NCI-H524 (cell line): Measurements from ENCODE around the gene RAD50.
A peak's percentile ranks its signal among the peaks of the same experiment; 100 is the strongest.
"Not testable (repeated sequence)": the region's sequence is repeated elsewhere in the genome, so short reads cannot be mapped to it uniquely, and the experiment has no call there.

ENCODE experiments used
- DNase-seq, 2 experiments: peaks; one replicate each; lab custom pipeline; 2025; lab: John Stamatoyannopoulos, UW

Gene RAD50

DNA sequence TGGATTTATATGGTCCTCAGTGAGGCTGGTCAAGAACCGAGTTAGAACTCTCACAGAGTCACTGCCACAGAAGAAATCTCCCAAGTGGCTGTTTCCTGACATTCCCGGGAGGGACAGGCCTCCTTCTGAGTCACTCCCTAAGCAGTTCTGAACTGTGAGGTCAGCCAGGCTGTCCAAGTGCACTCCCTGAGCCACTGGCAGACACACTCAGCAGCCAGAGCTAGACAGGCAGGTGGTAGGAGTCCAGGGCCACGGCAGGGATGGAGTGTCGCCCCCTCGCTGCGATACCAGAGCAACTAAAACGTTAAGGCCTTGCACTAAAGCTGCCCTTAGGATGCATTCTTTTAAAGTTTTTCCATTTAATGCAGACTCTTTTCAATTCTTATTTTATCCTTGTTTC, 120.4 kb downstream of the RAD50 start:
- DNase-seq: peak in 1 of 2 experiments; percentile 11

DNA sequence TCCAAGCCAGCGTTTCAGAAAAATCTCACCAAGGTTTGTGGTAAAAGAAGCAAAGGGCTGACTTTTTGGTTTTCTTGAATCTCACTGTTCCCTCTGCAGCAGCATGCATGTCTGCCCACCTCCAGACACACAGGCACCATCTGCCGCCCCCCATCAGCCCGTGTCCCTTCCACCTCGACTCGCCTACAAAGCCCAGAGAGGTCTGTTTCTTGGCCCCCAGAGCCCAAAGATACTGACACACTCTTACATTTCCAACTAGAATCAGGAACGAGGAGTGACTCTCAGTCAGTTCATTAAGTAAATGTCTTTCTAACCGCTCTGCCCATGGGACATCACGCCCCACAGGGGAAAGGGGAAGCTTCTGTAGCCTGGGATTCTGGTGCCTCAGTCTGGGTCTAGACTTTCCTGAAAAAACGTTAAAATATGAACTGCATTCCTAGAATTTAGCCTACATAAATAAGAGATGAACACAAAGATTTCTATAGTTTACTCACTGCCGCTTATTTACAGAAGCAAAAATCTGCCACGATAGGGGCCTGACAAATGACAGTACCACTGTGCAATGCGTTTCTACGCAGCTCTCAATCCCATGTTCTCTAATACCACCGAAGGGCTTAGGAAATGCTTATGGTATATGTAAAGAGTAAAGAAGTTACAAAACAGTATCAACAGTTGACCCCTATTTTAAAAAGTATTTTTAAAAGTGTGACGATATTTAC, 121.1 kb downstream of the RAD50 start:
- DNase-seq: no peak

DNA sequence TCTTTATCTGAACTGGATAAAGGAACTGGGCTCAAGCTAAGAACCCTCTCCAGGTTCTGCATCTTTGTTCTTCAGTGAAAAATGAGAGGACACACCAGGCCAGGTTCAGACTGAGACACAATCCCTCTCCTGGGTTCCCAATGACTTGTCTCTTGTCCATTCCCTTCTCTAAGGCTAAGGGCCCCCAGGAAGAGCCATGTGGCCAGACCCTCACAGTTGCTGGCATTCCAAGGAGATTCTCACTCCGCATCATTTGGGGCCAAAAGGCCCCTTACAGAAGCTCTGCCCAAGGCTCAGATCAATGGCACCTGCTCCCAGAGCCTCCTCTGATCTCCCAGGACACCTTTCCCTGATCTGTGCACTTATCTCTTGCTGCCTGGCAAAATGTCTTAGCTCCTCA, 122.0 kb downstream of the RAD50 start:
- DNase-seq: no peak

DNA sequence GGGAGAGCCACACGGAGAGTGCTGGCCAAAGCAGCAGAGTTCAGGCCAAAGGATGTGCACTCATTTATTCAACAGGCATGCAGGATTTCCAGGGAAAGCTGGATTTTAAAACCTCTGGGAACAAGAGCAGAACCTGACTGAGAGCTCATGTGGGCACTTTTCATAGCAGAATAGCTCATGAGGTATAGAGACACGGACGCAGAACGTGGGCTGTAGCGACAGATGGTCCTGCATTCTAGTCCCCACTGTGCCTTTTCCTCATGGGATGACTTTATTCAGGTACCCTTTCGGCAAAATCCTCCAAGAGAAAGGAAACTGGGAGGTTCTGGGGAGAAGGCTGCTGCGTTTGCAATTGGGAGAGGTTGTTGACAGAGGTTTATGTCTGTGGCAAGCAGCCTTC, 122.4 kb downstream of the RAD50 start:
- DNase-seq: no peak

DNA sequence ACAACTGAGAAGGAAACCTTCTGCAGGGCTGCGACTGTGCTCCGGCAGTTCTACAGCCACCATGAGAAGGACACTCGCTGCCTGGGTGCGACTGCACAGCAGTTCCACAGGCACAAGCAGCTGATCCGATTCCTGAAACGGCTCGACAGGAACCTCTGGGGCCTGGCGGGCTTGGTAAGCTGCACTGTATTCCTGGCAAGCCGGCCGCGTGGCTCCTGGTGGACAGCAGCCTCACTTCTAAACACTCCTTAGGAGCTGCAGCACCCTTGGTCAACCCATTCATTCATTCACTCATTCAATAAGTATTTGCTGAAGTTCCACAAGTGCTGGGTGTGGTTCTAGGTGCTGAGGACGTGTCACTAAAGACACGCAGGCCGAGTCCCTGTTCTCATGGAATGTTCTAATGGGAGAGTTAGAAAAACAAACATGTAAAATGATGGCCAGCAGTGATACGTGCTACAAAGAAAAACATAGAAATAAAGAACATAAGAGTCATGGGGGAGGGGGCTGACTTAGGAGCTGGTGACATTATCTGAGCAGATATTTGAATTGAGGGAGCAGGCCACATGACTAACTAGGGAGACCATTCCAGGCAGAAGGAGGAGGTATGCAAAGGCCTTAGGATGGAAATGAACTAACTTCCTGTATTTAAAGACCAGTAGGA, 123.1 kb downstream of the RAD50 start:
- DNase-seq: no peak

DNA sequence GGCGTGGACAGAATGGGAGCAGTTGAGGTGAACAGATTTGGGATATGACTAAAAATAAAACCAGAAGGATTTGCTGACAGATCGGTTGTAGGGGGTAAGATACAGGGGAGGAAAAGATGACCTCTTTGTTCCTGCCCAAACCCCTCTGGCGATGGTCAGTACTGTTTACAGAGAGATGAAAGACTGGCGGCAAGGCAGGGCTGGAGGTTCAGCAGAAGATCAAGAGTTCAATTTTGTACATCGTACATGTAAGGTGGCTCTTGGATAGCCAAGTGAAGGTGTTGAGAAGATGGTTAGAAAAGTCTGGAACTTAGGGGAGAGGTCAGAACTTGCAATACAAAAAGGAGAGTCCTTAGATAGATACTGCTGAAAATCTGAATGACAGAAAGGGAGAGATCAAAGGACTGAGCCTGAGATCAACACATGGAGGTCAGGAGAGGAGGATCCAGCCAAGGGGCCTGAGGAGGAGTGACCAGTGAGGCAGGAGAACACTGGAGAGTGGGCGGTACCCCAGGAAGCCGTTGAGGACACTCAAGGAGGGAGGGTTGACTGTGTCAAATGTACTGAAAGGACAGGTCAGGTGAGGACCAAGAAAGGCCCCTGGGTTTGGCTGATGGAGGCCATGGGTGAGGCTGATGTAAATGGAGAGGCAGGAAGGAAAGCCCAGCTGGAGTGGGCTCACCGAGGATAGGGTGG, 124.2 kb downstream of the RAD50 start:
- DNase-seq: no peak

DNA sequence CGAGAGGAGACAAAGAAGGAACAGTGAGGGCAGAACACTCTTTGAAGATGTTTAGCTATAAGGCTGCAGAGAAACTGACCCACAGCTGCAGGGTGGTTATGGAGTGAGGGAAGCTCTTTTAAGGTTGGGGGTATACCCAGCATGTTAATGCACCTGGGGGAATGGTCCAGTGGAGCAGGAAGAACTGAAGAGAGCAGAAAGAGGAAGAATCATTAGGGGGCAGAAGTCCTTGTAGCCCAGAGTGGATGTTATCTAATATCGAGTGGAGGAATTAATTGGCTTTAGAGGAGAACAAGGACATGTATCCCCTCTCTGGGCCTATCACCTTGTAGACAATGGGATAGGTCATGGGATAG, 124.7 kb downstream of the RAD50 start:
- no peak for DNase-seq

DNA sequence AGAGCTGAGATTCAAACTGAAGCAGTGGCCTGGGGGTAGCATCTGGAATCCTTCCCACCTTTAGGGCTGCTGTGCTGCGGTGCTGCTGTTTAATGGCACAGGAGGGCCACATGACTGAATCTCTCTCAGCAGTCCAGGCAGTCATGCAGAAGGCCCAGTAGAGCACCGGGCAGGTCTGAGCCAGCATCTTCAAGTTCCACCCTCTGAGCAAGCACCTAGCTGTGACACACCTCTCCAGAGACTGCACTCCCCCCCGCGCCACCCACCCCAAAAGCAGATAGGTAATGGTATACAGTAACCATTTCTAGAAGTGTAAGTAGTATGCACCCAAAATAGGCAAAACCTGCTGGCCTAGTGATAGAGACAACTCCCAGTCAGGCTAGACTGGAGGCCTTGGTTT, 125.2 kb downstream of the RAD50 start:
- no peak for DNase-seq

DNA sequence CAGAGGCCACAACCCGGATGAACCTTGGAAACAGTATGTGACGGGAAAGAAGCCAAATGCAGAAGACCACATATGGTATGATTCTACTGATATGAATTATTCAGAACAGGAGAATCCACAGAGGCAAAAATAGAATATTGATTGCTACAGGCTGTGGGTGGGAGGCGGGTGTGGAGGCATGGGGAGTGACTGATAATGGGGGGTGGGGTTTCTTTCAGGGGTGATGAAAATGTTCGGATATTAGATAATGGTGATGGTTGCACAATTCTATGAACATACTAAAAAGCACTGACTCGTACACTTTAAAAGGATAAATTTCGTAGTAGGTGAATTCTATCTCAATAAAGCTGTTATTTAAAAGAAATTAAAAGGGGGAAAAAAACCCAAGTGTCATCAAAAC, 127.7 kb downstream of the RAD50 start:
- DNase-seq: no peak

DNA sequence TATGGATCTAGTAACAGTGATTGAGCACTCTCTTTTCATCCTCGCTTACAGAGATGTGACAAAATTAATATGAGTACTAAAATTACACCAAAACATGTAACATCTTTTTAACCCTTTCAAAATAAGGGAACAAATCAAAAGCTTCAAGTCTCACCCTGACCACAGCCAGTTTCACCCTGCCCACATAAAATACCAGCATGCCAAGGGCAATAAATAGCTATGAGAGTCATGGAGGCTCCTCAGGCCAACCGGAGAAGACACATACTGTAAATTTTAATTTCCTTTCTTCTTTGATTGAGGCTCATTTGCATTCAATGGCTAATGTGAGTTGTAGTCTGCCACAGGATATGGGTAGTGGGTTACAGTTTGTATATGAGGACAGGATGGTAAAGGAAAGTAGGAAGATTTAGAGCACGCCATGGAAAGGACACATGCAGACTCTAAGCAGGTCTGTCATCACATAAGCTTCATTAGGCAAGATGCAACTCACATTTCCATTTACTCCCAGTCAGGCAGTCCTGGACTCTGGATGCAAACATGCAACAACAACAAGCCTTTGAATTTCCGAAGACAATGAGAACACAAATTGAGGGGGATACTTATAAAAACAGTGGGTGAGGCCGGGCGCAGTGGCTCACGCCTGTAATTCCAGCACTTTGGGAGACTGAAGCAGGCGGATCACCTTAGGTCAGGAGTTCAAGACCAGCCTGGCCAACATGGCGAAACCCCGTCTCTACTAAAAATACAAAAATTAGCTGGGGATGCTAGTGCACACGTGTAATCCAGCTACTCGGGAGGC, 128.3 kb downstream of the RAD50 start:
- no peak for DNase-seq

DNA sequence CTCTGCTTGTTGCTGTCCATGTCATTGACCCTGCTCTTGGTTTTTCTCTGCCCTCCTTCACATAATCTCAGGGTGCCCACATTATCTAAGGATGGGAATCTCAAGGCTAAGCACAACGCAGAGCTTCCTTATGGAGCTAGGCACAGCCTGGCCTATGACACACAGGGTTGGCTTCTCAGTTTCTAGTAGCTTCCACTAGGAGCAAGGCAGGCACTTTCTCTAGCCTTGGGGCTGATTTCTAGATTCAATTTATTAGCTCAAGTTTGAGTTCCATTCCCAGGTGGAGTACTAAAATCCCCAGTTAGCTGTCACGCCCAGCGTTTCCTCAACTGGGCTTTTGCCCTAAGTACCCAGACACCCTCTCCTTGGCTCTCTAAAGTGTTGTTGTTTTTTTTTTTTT, 129.4 kb downstream of the RAD50 start:
- no peak for DNase-seq

DNA sequence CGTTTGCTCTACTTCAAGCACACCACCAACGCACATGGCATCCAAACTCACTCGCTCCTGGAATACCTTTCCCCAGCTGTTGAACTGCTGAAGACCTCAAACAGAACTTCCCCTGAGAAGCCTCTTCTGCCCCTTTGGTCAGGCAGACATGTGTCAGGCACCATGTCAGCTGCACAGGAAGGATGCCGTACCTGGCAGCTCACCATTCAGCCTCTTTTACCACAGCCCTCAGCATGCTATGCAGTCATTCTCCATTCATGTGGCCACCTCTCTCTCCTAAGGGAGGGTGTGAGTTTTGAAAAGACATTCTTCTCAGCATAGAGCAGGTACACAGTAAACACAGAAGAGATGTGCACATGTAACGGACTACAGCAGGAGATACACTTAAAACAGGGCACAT, 131.2 kb downstream of the RAD50 start:
- no peak for DNase-seq

DNA sequence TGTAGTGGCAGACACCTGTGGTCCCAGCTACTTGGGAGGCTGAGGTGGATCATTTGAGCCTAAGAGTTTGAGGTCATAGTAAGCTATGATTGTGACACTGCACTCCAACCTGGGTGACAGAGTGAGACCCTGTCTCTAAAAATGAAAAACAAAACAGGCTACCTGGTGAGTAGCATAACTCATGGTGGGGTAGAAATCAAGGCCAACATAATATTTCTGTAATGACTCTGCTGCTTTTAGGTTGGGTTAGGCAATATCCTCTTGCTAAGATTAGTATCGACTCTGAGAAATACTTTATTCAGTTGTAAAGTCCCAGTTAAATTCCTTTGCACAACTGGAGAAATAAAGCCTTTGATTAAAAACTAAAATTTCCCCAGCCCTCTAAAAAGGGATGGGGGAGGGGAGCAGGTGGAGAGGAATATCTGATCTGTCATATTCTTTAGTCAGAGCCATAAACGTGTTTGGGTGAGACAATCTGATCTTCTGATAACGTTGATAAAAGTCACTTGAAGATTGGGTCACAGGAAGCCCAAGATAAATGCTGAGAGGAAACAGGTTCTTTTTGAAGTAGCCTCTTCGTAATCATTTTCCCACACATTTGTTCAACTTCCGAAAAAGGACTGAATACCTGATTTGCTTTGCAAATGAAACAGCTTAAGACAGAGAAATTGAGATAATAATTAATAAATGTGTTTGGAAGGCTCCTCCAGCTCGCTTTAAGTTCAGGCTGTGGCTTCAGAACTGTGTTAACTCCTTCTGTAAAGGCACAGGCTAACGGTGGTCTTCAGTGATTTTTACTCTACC, 132.0 kb downstream of the RAD50 start:
- no peak for DNase-seq

DNA sequence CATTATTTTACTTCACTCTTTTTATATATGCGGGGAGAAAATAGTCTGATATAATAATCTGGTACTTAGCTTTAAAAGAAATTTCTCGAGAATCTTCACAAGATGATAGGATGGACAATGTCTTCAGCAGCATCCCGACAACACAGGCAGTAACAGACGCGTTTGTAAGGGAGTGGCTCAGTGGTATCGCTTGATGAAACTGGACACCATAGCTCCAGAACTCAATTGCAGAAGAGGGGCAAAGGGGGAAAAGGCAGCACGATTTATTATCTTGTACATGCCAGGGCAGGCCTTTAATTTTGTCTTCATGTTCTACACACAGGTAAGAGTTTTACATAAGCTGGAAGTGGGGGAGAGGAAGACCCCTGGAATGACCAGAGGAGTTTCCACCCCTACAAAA, 132.7 kb downstream of the RAD50 start:
- no peak for DNase-seq

DNA sequence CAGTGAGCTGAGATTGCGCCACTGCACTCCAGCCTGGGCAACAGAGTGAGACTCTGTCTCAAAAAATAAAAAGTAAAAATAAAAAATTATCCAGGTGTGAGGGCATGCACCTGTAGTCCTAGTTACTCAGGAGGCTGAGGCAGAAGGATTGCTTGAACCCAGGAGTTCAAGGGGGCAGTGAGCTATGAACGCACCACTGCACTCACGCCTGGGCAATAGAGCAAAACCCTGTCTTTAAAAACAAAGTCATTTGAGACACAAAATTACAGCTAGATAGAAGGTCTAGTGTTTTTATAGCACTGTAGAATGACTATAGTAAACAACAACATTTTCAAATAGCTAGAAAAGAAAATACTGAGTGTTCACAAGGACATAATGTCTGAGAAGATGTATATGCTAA, 133.4 kb downstream of the RAD50 start:
- DNase-seq: no peak

DNA sequence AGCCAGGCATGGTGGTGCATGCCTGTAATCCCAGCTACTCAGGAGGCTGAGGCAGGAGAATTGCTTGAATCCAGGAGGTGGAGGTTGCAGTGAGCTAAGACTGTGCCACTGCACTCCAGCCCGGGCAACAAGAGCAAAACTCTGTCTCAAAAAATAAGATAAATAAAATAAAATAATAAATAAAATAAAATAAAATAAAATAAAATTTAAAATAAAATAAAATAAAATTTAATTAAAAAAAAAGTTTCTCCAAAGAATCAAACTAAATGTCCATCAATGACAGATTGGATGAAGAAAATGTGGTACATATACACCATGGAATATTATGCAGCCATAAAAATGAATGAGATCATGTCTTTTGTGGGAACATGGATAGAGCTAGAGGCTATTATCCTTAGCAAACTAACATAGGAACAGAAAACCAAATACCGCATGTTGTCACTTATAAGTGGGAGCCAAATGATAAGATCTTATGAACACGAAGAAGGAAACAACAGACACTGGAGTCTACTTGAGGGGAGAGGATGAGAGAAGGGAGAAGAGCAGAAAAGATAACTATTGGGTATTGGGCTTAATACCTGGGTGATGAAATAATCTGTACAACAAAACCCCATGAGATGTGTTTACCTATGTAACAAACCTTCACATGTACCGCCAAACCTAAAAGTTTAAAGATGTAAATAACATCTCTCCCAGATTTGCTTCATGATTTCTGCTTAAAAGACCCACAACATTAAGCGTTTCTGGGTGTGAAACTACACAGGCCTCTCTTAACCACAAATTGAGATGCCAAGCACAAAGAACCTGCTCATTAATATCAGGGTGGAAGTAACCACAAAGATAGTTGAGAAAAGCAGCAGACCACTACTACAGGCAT, 135.2 kb downstream of the RAD50 start:
- DNase-seq: not testable (repeated sequence)

DNA sequence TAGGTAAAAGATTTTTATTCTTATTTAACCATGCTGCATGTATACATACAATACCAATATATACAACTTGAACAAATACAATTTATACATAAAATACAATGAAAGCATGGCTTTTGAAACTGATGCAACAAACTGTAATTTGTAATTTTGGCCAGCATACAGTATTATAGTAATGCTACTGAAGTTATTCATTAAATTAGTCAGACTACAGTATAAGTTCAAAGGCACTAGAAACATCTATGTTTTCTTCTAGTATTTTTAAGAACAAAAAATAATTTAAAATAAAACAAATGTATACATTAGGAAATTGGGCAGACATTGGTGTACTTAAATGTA, 135.8 kb downstream of the RAD50 start:
- DNase-seq: no peak
